Neuronal stem cell (in vitro differentiated cells): ENCODE data around the gene SH2D3A.

Experiments used
- DNase-seq: peaks from one replicate; pipeline ENCODE4 v3.0.0-alpha.2; 2013; ENCODE audit warnings: low spot score
- H2AFZ ChIP-seq: one replicate; pipeline ENCODE4 v1.6.1; 2013; ENCODE audit warnings: mild to moderate bottlenecking, low read length, inconsistent platforms
- H2AK5ac ChIP-seq: 2 replicates; pipeline ENCODE4 v1.6.1; 2013; ENCODE audit warnings: low read depth, mild to moderate bottlenecking, inconsistent platforms, low read length, moderate library complexity, mixed read lengths
- H2BK120ac ChIP-seq: 2 replicates; pipeline ENCODE4 v1.6.1; 2013; ENCODE audit warnings: low read depth, mild to moderate bottlenecking, inconsistent platforms, low read length, moderate library complexity, mixed read lengths
- H2BK12ac ChIP-seq: one replicate; pipeline ENCODE4 v1.6.1; 2013; ENCODE audit warnings: low read length, inconsistent platforms
- H2BK15ac ChIP-seq: 2 replicates; pipeline ENCODE4 v1.6.1; 2013; ENCODE audit warnings: mild to moderate bottlenecking, low read length, inconsistent platforms, mixed read lengths
- H2BK5ac ChIP-seq: one replicate; pipeline ENCODE4 v1.6.1; 2013; ENCODE audit warnings: inconsistent platforms, mild to moderate bottlenecking, low read length, moderate library complexity
- H3K14ac ChIP-seq: one replicate; pipeline ENCODE4 v1.6.1; 2013; ENCODE audit warnings: low read length, inconsistent platforms
- H3K18ac ChIP-seq: 2 replicates; pipeline ENCODE4 v1.6.1; 2013; ENCODE audit warnings: low read length, inconsistent platforms
- H3K23ac ChIP-seq: 2 replicates; pipeline ENCODE4 v1.6.1; 2013; ENCODE audit warnings: low read depth, mild to moderate bottlenecking, mixed read lengths, low read length, inconsistent platforms; ENCODE audit not compliant: poor library complexity
- H3K27ac ChIP-seq: replicated peaks from 3 replicates; pipeline ENCODE4 v1.5.1; 2013; ENCODE audit warnings: low read length, inconsistent platforms
- H3K27me3 ChIP-seq, 3 experiments: 2 replicates each; pipeline ENCODE4 v1.6.1; 2013; ENCODE audit warnings: low read length in 3 of 3, mild to moderate bottlenecking in 2 of 3, inconsistent platforms in 1 of 3, low read depth in 1 of 3, mixed read lengths in 1 of 3, moderate library complexity in 1 of 3; ENCODE audit not compliant: control insufficient read depth in 3 of 3, insufficient read depth in 3 of 3
- H3K36me3 ChIP-seq, 2 donors: replicated peaks in 1 of 2; 2 replicates each; pipeline ENCODE4 v1.6.1; 2013; ENCODE audit warnings: low read length in 2 of 2; ENCODE audit not compliant: control insufficient read depth in 2 of 2, insufficient read depth in 2 of 2
- H3K4ac ChIP-seq: 2 replicates; pipeline ENCODE4 v1.6.1; 2013; ENCODE audit warnings: inconsistent platforms, mild to moderate bottlenecking, low read length, moderate library complexity
- H3K4me1 ChIP-seq, 2 donors: 1 replicate in 1 of 2; 2 replicates in 1 of 2; pipeline ENCODE4 v1.6.1; 2013; ENCODE audit warnings: low read length in 2 of 2, low read depth in 1 of 2; ENCODE audit not compliant: control insufficient read depth in 2 of 2, insufficient read depth in 1 of 2
- H3K4me2 ChIP-seq: one replicate; pipeline ENCODE4 v1.6.1; 2013; ENCODE audit warnings: mild to moderate bottlenecking, low read length, inconsistent platforms; ENCODE audit not compliant: insufficient read depth, poor library complexity, severe bottlenecking
- H3K4me3 ChIP-seq, 2 donors: 2 replicates each; pipeline ENCODE4 v1.5.1; 2013; ENCODE audit warnings: low read length in 2 of 2, mild to moderate bottlenecking in 2 of 2, inconsistent platforms in 1 of 2, moderate library complexity in 1 of 2
- H3K79me1 ChIP-seq: one replicate; pipeline ENCODE4 v1.6.1; 2013; ENCODE audit warnings: low read depth, mild to moderate bottlenecking, inconsistent platforms, low read length, moderate library complexity
- H3K9ac ChIP-seq: one replicate; pipeline ENCODE4 v1.6.1; 2013; ENCODE audit warnings: mild to moderate bottlenecking, low read depth, low read length, inconsistent platforms; ENCODE audit not compliant: poor library complexity
- H3K9me3 ChIP-seq, 2 donors: replicated peaks in 1 of 2; 2 replicates each; pipeline versions ENCODE3 to v1.6.1; 2013; ENCODE audit warnings: low read length in 2 of 2, mild to moderate bottlenecking in 2 of 2, inconsistent platforms in 1 of 2, low read depth in 1 of 2, mixed read lengths in 1 of 2, moderate library complexity in 1 of 2; ENCODE audit not compliant: control insufficient read depth in 2 of 2, insufficient read depth in 1 of 2
- H4K8ac ChIP-seq: one replicate; pipeline ENCODE4 v1.6.1; 2013; ENCODE audit warnings: low read depth, mild to moderate bottlenecking, inconsistent platforms, low read length, moderate library complexity
- H4K91ac ChIP-seq: one replicate; pipeline ENCODE4 v1.6.1; 2013; ENCODE audit warnings: low read length, low read depth, mild to moderate bottlenecking, inconsistent platforms; ENCODE audit not compliant: poor library complexity
- WGBS, 2 donors: extraction: QIAGEN DNeasy Blood & Tissue Kit; methylation state at CpG; one replicate each; pipeline ENCODE4 v1.1.7; 2013; ENCODE audit warnings: missing lambda C conversion rate in 2 of 2, mixed read lengths in 1 of 2; ENCODE audit not compliant: insufficient read length in 2 of 2, insufficient replicate concordance in 1 of 2; ENCODE audit errors: extremely low coverage in 2 of 2; 5-methylcytosine and 5-hydroxymethylcytosine counted together

The SH2D3A gene

DNA sequence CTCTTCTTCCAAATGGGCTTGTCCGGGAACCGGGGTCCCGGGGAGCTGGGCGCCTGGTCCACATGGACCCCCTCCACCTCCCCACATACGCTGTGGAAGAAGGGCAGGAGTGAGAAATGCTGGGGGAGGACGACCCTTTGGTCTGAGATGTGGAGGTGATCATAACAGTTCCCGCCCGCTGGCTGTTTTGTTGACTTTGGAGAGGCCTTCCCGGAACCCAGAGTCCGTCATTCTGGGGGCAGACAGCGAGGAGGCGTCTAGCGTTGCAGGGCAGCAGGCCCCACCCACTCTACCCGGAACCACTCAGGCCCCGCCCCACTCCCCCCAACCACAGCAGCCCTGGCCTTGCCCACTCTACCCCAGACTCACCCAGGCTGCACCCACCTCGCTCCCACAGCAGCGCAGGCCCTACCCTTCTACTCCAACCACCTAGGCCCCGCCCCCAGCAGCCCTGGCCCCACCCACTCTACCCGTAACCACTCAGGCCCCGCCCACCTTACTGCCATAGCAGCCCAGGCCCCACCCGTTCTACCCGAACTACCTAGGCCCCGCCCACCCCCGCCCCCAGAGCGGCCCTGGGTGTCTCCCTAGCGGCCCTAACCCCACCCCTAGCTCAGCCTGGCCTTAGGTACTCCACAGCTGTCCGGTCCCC lies 37.0 kb downstream of the SH2D3A start:
- no peak for DNase-seq
- H2BK12ac ChIP-seq, result no peak overlapping the region

DNA sequence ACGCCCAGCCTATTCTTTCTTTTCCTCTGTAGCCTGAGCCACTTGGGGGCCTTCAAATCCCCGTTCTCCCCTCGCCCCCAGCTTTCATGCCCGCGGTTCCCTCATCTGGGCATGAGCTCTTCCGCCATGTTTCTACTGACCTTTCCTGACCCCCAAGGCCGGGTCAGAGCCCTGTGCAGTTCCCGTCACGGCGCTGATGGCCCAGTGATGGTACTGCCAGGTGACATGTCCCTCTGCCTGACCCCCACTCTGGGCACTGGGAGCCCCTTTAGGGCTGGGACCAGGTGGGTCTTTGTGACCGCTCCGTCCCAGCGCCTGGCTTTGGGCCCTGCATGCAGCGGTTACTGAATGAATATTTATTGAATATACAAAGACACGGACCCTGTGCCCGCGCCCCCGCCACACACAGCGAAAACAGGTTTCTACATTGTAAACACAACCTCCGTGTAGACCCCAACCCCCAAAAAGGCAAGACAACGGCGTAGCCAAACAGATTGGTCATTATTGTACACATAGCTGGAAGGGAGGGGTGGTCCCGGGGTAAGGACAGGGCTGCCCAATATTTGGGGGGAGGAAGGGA lies 37.6 kb downstream of the SH2D3A start:
- H2AFZ ChIP-seq, result no peak overlapping the region

More for the DNA sequence above, 37.0 kb downstream of the SH2D3A start:
- Histone ChIP-seq H3K4me1 (no peaks in the 10 kb centered on the region), H4K8ac (no peak overlapping the region), H2AK5ac (no peak overlapping the region), H3K27me3 (no peaks in the 10 kb centered on the region), H3K4me2 (no peak overlapping the region), H3K9ac (no peak overlapping the region), H3K18ac (no peak overlapping the region), H3K36me3 (peaks cover 0 to 11% of the 10 kb centered on the region in 2 donors), H2BK15ac (no peak overlapping the region), H3K14ac (no peak overlapping the region), H3K27ac (no peak overlapping the region), H4K91ac (no peak overlapping the region), H3K23ac (peak overlapping the region; percentile 55), H3K4ac (no peak overlapping the region), H2BK120ac (no peak overlapping the region), H3K4me3 (no peak overlapping the region), H3K9me3 (peaks cover 0 to 4% of the 10 kb centered on the region in 2 donors), H2BK5ac (no peak overlapping the region), H3K79me1 (peaks cover 6% of the 10 kb centered on the region), H2AFZ (no peak overlapping the region)
- WGBS, 2 donors, result no CpG with 5 or more reads among the region's 27 CpGs

DNA sequence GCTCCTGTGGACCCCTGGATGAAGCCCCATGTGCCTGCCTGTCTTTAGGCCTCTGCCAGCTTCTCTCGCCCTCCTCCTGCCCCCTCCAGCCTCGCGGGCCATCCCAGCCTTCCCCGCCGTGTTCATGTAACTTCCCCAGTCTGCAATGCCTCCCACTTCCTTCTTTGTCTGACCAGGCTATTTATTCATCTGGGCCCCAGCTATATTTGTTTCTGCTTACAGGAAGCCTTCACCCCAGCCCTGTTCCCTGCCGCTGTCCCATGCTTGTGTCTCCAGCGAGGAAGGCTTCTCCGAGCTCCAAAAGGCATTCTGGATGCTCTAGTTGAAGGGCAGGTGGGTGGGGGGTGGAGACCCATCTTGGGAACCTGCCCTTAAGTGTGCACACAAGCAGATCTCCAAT lies 38.9 kb downstream of the SH2D3A start:
- Histone ChIP-seq H3K4me1 (no peaks in the 10 kb centered on the region), H2BK12ac (no peak overlapping the region), H3K18ac (no peak overlapping the region), H2AFZ (peak overlapping the region; percentile 68), H2BK120ac (no peak overlapping the region), H2BK5ac (no peak overlapping the region), H4K91ac (no peak overlapping the region), H3K9me3 (peaks cover 0 to 4% of the 10 kb centered on the region in 2 donors), H3K4me2 (no peak overlapping the region), H2AK5ac (no peak overlapping the region), H3K4me3 (no peak overlapping the region), H2BK15ac (no peak overlapping the region), H3K79me1 (peaks cover 6% of the 10 kb centered on the region), H3K4ac (no peak overlapping the region), H4K8ac (no peak overlapping the region), H3K27me3 (no peaks in the 10 kb centered on the region), H3K14ac (peak overlapping the region; percentile 1), H3K9ac (no peak overlapping the region), H3K23ac (peak overlapping the region; percentile 6), H3K27ac (no peak overlapping the region), H3K36me3 (peaks cover 0 to 11% of the 10 kb centered on the region in 2 donors)
- no CpG with 5 or more reads among the region's 8 CpGs for WGBS, 2 donors
- no peak for DNase-seq

More for the DNA sequence above, 37.6 kb downstream of the SH2D3A start:
- H2BK5ac ChIP-seq, result no peak overlapping the region
- H3K36me3 ChIP-seq, result peaks cover 0 to 11% of the 10 kb centered on the region in 2 donors
- no peak for DNase-seq
- H2BK15ac ChIP-seq, result no peak overlapping the region
- H3K9me3 ChIP-seq, result peaks cover 0 to 4% of the 10 kb centered on the region in 2 donors
- H3K27ac ChIP-seq, result no peak overlapping the region
- no CpG with 5 or more reads among the region's 23 CpGs for WGBS, 2 donors
- H3K79me1 ChIP-seq, result peaks cover 6% of the 10 kb centered on the region
- H2BK12ac ChIP-seq, result no peak overlapping the region
- H3K9ac ChIP-seq, result no peak overlapping the region
- H4K91ac ChIP-seq, result no peak overlapping the region
- no peak overlapping the region for H3K18ac ChIP-seq
- H3K14ac ChIP-seq, result no peak overlapping the region
- no peak overlapping the region for H2BK120ac ChIP-seq
- H3K4me3 ChIP-seq, result no peak overlapping the region
- no peak overlapping the region for H4K8ac ChIP-seq
- peak overlapping the region; percentile 55 for H3K23ac ChIP-seq
- H2AK5ac ChIP-seq, result peak overlapping the region; percentile 26
- no peak overlapping the region for H3K4ac ChIP-seq
- H3K4me1 ChIP-seq, result no peaks in the 10 kb centered on the region
- H3K4me2 ChIP-seq, result no peak overlapping the region
- H3K27me3 ChIP-seq, result no peaks in the 10 kb centered on the region

- no peak overlapping the region for H3K4me3 ChIP-seq
- no peak for DNase-seq
- H4K91ac ChIP-seq, result no peak overlapping the region
- no peaks in the 10 kb centered on the region for H3K36me3 ChIP-seq
- no peak overlapping the region for H2BK15ac ChIP-seq
- H2BK12ac ChIP-seq, result no peak overlapping the region
- H2AK5ac ChIP-seq, result peak overlapping the region; percentile 50
- H3K27me3 ChIP-seq, result no peaks in the 10 kb centered on the region
- peaks cover 0 to 4% of the 10 kb centered on the region in 2 donors for H3K9me3 ChIP-seq
- H3K4me2 ChIP-seq, result no peak overlapping the region
- H3K23ac ChIP-seq, result no peak overlapping the region
- H2BK5ac ChIP-seq, result no peak overlapping the region
- H3K4ac ChIP-seq, result no peak overlapping the region
- H3K9ac ChIP-seq, result no peak overlapping the region
- no CpG with 5 or more reads among the region's 16 CpGs for WGBS, 2 donors
- H2BK120ac ChIP-seq, result no peak overlapping the region
- no peak overlapping the region for H4K8ac ChIP-seq
- H3K14ac ChIP-seq, result no peak overlapping the region
- no peaks in the 10 kb centered on the region for H3K4me1 ChIP-seq
- no peak overlapping the region for H3K27ac ChIP-seq
- no peak overlapping the region for H3K18ac ChIP-seq
- no peak overlapping the region for H2AFZ ChIP-seq
- H3K79me1 ChIP-seq, result peaks cover 2% of the 10 kb centered on the region
Measured at GRCh38 chr19:6725513-6726231, 41.6 kb downstream of the SH2D3A start.
